CD14-positive monocyte (primary cell): Measurements from ENCODE around the gene KDM3B. TPM values are rescaled to one million over a fixed set of nuclear protein-coding genes. Genes with fewer than 3 reads are reported as not detected.

Experiments used
- DNase-seq, 3 donors: peaks; one replicate each; pipeline ENCODE4 v3.0.0-alpha.2; 2011 to 2022
- H2AFZ ChIP-seq: 2 replicates; pipeline ENCODE4 v1.6.0; 2012; ENCODE audit warnings: mild to moderate bottlenecking, low read depth, low read length, inconsistent platforms; ENCODE audit not compliant: insufficient read depth, poor library complexity, severe bottlenecking
- H3K27ac ChIP-seq, 2 donors: 1 replicate in 1 of 2; 2 replicates in 1 of 2; pipeline ENCODE4 v1.5.1; 2012 to 2013; ENCODE audit warnings: low read length in 2 of 2, control low read depth in 1 of 2, inconsistent platforms in 1 of 2, low read depth in 1 of 2, mild to moderate bottlenecking in 1 of 2
- H3K27me3 ChIP-seq, 2 donors: one replicate each; pipeline versions ENCODE4 v1.6.0 to v1.6.1; 2011 to 2013; ENCODE audit warnings: low read length in 2 of 2; ENCODE audit not compliant: control insufficient read depth in 2 of 2, insufficient read depth in 2 of 2
- H3K36me3 ChIP-seq, 2 donors: replicated peaks in 1 of 2; 1 replicate in 1 of 2; 2 replicates in 1 of 2; pipeline versions ENCODE4 v1.5.1 to v1.6.1; 2012 to 2013; ENCODE audit warnings: low read length in 2 of 2, control low read depth in 1 of 2, inconsistent platforms in 1 of 2, mild to moderate bottlenecking in 1 of 2; ENCODE audit not compliant: insufficient read depth in 2 of 2, control insufficient read depth in 1 of 2
- H3K4me1 ChIP-seq, 2 donors: 1 replicate in 1 of 2; 2 replicates in 1 of 2; pipeline versions ENCODE4 v1.5.1 to v1.6.1; 2012 to 2013; ENCODE audit warnings: low read length in 2 of 2, control low read depth in 1 of 2, inconsistent platforms in 1 of 2, mild to moderate bottlenecking in 1 of 2, moderate library complexity in 1 of 2; ENCODE audit not compliant: insufficient read depth in 2 of 2, control insufficient read depth in 1 of 2
- H3K4me2 ChIP-seq: replicated peaks from 2 replicates; pipeline ENCODE3; 2012; ENCODE audit warnings: low read length, moderate library complexity, mild to moderate bottlenecking; ENCODE audit not compliant: poor library complexity, severe bottlenecking; ENCODE audit errors: extremely low read depth
- H3K4me3 ChIP-seq, 3 experiments: fragments of 200-600 bp in 1 of 3; sonication (generic) in 1 of 3; replicated peaks in 1 of 3; 1 replicate in 2 of 3; 2 replicates in 1 of 3; pipeline ENCODE4 v1.5.1; 2011 to 2013; ENCODE audit warnings: low read length in 3 of 3, mild to moderate bottlenecking in 3 of 3, control low read depth in 2 of 3, low read depth in 2 of 3, inconsistent platforms in 1 of 3, moderate library complexity in 1 of 3
- H3K79me2 ChIP-seq: 2 replicates; pipeline ENCODE4 v1.6.0; 2012; ENCODE audit warnings: mild to moderate bottlenecking, control low read depth, inconsistent platforms, low read length, moderate library complexity; ENCODE audit not compliant: insufficient read depth
- H3K9ac ChIP-seq: 2 replicates; pipeline ENCODE4 v1.6.0; 2017; ENCODE audit warnings: low read length, mild to moderate bottlenecking; ENCODE audit not compliant: insufficient read depth, poor library complexity, severe bottlenecking
- H3K9me3 ChIP-seq, 2 donors: replicated peaks in 1 of 2; 1 replicate in 1 of 2; 2 replicates in 1 of 2; pipeline versions ENCODE4 v1.5.1 to v1.6.1; 2012 to 2013; ENCODE audit warnings: low read length in 2 of 2, control low read depth in 1 of 2; ENCODE audit not compliant: control insufficient read depth in 1 of 2, insufficient read depth in 1 of 2
- H4K20me1 ChIP-seq: 2 replicates; pipeline ENCODE4 v1.6.0; 2012; ENCODE audit warnings: mild to moderate bottlenecking, low read length, control low read depth, moderate library complexity; ENCODE audit not compliant: insufficient read depth
- H3K27ac Mint-ChIP-seq, 7 donors: one replicate each; pipeline ENCODE4 v1.8.0; 2020; ENCODE audit warnings: mild to moderate bottlenecking in 7 of 7, mixed read lengths in 7 of 7, moderate library complexity in 6 of 7, inconsistent platforms in 2 of 7
- H3K27me3 Mint-ChIP-seq, 3 donors: one replicate each; pipeline ENCODE4 v1.8.0; 2021 to 2022; ENCODE audit warnings: low read depth in 3 of 3, mild to moderate bottlenecking in 3 of 3, mixed read lengths in 3 of 3, moderate library complexity in 3 of 3, inconsistent platforms in 1 of 3
- H3K36me3 Mint-ChIP-seq, 2 donors: one replicate each; pipeline ENCODE4 v1.8.0; 2020; ENCODE audit warnings: mixed read lengths in 2 of 2, inconsistent platforms in 1 of 2, mild to moderate bottlenecking in 1 of 2
- H3K4me1 Mint-ChIP-seq: one replicate; pipeline ENCODE4 v1.8.0; 2020; ENCODE audit warnings: mild to moderate bottlenecking, mixed read lengths
- H3K4me3 Mint-ChIP-seq, 2 donors: one replicate each; pipeline ENCODE4 v1.8.0; 2020; ENCODE audit warnings: mild to moderate bottlenecking in 2 of 2, mixed read lengths in 2 of 2, moderate library complexity in 1 of 2
- H3K9me3 Mint-ChIP-seq, 7 donors: one replicate each; pipeline ENCODE4 v1.8.0; 2020 to 2022; ENCODE audit warnings: mixed read lengths in 7 of 7, mild to moderate bottlenecking in 6 of 7, moderate library complexity in 6 of 7, inconsistent platforms in 2 of 7
- WGBS: methylation state at CpG from one replicate; pipeline ENCODE4 v1.1.5; 2013; ENCODE audit warnings: missing lambda C conversion rate; ENCODE audit not compliant: insufficient coverage; 5-methylcytosine and 5-hydroxymethylcytosine counted together
- intact Hi-C, 2 donors: fragments of 100-400 bp; cut with micrococcal nuclease; formaldehyde crosslinking; loops; one replicate each; pipeline versions ENCODE4 v1.15.0 to v1.15.1; 2023
- polyA plus RNA-seq, 3 donors: library from polyadenylated mRNA; depleted of rRNA in 1 of 3; unstranded in 2 of 3; stranded (reverse) in 1 of 3; fragments of 300-500 nt in 2 of 3; fragments of >200 nt in 1 of 3; fragmentation: Illumina TruSeq in 2 of 3; gene quantifications; 1 replicate in 2 of 3; 2 replicates in 1 of 3; pipeline ENCODE4 v1.2.3, GENCODE V29; 2012 to 2021
- TF ChIP-seq, protein P1 (sequence below): fragments of 200-600 bp; IDR thresholded peaks from one replicate; pipeline ENCODE4 v1.8.0; 2022; ENCODE audit warnings: antibody characterized with exemption, mild to moderate bottlenecking

KDM3B gene
- polyA plus RNA-seq, 3 donors: 11.7 to 52.1 (median 17.4) TPM

DNA sequence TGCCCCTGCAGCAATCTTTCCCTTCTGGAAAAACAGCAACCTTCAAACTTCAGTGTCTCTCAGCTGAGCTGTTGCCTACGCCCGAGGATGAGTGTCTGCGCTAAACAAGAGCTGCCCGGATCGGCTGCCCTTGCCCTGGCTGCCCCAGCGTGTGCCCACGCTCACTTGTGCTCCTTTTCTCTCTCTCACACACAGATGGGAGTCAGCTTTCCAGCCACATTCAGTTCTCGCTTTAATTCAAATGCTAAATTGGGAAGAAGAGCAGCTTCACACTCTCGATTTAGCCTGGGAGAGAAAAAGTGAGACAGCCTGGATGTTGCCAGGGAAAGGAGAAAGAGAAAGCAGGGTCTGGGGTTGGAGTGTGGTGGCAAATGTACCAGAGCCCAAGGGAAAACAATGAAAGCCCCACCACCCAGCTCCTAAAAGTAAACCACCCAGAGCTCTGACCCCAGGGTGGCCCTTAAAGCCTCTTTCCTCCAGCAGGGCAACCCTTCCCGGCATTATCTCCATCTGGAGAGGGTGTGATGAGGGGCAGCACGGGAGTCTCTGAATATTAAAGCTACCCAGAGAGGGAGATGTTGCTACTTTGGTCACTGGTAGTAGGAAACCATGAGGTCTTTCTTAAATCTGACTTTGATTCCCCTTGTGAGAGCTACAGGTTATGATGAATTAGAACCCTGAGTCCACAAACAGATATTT is 102.9 kb downstream of the KDM3B start:
- H3K36me3 Mint-ChIP-seq: peaks cover 0 to 7% of the 10 kb centered on the region in 2 donors
- no peak overlapping the region for H3K27ac ChIP-seq
- no peaks in the 10 kb centered on the region for H3K79me2 ChIP-seq
- 94% methylated on average over 10 of the region's 11 CpGs for WGBS
- no peak overlapping the region for H3K9ac ChIP-seq
- H2AFZ ChIP-seq: no peak overlapping the region
- H3K4me3 ChIP-seq: no peak overlapping the region
- TF ChIP-seq, protein P1, sequence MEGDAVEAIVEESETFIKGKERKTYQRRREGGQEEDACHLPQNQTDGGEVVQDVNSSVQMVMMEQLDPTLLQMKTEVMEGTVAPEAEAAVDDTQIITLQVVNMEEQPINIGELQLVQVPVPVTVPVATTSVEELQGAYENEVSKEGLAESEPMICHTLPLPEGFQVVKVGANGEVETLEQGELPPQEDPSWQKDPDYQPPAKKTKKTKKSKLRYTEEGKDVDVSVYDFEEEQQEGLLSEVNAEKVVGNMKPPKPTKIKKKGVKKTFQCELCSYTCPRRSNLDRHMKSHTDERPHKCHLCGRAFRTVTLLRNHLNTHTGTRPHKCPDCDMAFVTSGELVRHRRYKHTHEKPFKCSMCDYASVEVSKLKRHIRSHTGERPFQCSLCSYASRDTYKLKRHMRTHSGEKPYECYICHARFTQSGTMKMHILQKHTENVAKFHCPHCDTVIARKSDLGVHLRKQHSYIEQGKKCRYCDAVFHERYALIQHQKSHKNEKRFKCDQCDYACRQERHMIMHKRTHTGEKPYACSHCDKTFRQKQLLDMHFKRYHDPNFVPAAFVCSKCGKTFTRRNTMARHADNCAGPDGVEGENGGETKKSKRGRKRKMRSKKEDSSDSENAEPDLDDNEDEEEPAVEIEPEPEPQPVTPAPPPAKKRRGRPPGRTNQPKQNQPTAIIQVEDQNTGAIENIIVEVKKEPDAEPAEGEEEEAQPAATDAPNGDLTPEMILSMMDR: no peak
- peaks cover 23% of the 10 kb centered on the region for H3K4me1 Mint-ChIP-seq
- H3K27me3 ChIP-seq: no peaks in the 10 kb centered on the region
- peaks cover 4 to 13% (median 7%) of the 10 kb centered on the region in 3 donors for H3K27me3 Mint-ChIP-seq
- no peak overlapping the region for H3K27ac Mint-ChIP-seq
- H3K4me1 ChIP-seq: peaks cover 18 to 20% of the 10 kb centered on the region in 2 donors
- no peaks in the 10 kb centered on the region for H4K20me1 ChIP-seq
- no peak overlapping the region for H3K4me2 ChIP-seq
- intact Hi-C loops: no loop called here
- H3K9me3 ChIP-seq: no peaks in the 10 kb centered on the region
- peaks cover 0 to 1% (median 0%) of the 10 kb centered on the region in 7 donors for H3K9me3 Mint-ChIP-seq
- DNase-seq: no peak
- H3K4me3 Mint-ChIP-seq: no peak overlapping the region
- H3K36me3 ChIP-seq: no peaks in the 10 kb centered on the region

DNA sequence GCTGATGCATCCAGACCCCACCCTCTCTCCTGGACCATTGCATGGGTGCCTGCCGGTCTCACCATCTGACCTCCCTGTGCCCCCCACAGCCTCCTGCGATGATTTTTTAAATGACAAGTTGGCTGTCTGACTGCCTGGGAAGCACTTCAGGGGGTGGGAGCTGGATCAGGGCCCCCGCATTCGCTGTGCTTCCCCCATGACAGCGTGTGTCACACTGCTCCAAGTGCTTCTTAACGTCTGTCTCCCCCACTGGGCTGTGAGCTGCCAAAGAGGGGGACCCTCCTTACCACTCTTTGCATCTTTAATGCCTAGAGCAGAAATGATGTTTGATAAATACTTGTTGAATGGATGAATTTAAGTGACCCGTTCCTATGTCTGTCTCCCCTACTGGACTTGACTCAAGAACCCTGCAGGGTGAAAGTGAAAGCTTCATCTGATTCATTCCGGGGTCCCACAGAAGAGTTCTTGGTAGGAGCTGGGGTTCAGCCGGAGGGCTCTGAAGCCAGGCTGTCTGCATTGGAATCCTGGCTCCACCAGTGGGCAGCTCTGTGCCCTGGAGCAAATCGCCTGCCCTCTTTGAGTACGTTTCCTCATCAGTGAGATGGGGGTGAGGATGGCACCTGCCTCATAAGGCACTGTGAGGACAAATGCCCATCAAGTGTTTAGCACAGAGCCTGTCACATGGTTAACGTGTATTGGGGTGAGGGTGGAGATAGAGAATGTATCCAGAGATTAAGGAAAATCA is 105.2 kb downstream of the KDM3B start:
- no peak overlapping the region for H3K4me3 Mint-ChIP-seq
- no peak for DNase-seq
- 68% methylated on average over 10 of the region's 12 CpGs for WGBS

More for the DNA sequence above, 105.2 kb downstream of the KDM3B start:
- Histone ChIP-seq H3K27me3 (no peaks in the 10 kb centered on the region), H3K9me3 (no peaks in the 10 kb centered on the region), H3K9ac (no peak overlapping the region), H4K20me1 (no peaks in the 10 kb centered on the region), H3K36me3 (no peaks in the 10 kb centered on the region), H3K4me3 (no peak overlapping the region), H3K4me1 (peaks cover 18 to 20% of the 10 kb centered on the region in 2 donors), H2AFZ (peak overlapping the region; percentile 32), H3K79me2 (no peaks in the 10 kb centered on the region), H3K4me2 (no peak overlapping the region), H3K27ac (no peak overlapping the region)
- TF ChIP-seq, protein P1: no peak
- Mint-ChIP-seq H3K4me1 (peaks cover 23% of the 10 kb centered on the region), H3K27ac (peak overlapping the region in 1 of 7 donors; percentile 20), H3K27me3 (peaks cover 0 to 9% (median 3%) of the 10 kb centered on the region in 3 donors), H3K9me3 (peaks cover 0 to 1% (median 0%) of the 10 kb centered on the region in 7 donors), H3K36me3 (peaks cover 0 to 7% of the 10 kb centered on the region in 2 donors)
- intact Hi-C loops: no loop called here
